Measurements from ENCODE around the gene SLC13A4.

DNA sequence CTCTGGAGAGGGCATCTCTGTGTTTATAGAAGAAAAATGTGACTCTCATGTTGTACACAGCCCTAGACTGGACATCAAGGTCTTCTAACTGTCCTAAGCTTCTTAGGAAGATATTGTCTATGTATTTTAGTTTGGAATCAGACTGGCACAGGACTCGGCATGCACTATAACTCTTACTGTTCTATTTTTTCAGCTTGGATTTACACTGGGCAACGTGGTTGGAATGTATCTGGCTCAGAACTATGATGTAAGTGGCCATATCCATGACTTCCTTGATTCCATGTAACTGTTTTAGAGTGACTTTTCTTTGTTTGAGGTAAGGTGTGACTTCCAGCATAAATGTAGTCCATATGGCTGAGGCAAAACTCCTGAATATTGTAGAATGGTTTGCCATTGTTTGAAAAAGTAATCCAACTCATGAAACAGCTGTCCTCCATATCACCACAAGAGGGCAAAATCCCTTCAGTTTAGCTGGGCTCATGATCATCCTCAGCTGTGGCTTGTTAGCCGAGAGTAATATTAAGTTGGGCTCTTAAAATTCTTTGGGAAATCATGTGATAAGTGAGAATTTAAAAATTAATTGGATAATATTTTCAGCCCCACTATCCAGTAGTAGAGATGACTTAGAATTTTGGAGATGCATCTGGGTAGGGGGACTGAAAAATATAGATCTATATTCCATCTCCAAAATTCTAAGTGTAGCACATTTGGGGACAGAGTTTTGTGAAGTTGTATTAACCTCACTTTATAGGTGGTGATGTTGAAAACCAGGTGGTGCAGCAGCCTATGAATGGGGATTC lies 55.2 kb downstream of the SLC13A4 start:
- TF ChIP-seq TAF1 (IDR thresholded peaks at IDR 0.05; ENCODE audit: low read depth, low read length) (no peak), SPI1 (IDR thresholded peaks at IDR 0.05; ENCODE audit: low read depth, low read length) (no peak), POLR2AphosphoS5 (IDR thresholded peaks at IDR 0.05; ENCODE audit: low read depth, low read length) (no peak), POLR2A (IDR thresholded peaks at IDR 0.05; ENCODE audit: low read depth, low read length) (no peak), PAX5 (IDR thresholded peaks at IDR 0.05; ENCODE audit: insufficient read depth, low read length, severe bottlenecking) (no peak), POU2F2 (IDR thresholded peaks at IDR 0.05; ENCODE audit: low read depth, low read length) (no peak)

Measured in GM12891 (cell line).